Measurements from ENCODE around the gene PRR14L.

Gene PRR14L

DNA sequence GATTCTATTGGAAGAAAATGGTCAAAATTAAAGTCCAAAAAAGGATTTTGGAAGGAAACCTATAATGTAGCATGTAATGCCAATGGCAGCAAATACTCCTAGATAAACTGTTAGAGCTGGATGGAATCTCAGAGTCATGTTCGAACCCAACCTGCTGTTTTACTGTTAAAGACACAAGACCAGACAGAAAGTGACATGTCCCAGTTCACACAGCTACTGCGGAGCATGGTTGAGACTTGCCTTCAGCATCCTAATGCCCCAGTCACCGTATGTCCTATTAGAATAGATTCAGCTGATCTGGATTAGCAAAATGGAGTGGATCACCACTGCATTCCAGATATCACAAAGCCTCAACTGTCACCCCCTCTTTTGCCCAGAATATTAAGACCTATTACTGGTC, 102.9 kb downstream of the PRR14L start:
- no peak for DNase-seq (ENCODE audit: low read depth)

DNA sequence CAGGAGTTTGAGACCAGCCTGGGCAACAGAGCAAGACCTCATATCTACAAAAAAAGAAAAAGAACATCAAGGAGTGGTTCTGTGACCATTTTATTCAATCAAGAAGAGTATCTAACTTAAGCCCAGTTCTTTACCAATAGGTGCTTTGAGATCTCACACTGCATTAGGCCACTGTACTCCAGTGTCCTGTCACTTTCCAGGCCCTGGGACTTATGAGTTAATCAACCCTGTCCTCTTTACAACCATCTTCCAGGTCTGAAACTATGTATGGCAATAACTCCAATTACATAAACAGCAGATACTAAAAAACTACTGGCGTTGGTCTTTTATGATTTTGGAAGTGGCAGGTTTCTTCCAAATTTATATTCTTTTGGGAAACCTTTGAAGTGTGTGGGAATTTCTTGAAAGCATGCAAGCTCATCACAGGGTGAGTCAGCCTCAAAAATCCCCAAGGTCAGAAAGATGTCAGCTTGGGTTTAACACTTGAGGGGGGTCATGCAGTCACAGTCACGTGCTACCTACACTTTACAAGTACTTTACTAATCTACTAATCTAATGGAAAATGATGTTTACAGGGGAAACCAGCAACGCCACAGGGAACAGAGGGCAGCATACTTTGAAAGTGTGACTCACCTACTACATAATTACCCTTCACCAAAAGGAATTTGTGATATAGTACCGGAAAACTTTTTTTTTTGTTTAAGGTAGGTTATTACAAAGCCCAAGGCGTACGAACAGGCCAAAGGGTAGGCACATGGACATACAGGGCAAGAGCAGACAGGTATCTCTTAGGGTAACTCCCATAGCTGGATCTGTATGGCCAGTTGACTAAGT, 103.5 kb downstream of the PRR14L start:
- TF ChIP-seq, protein P1, sequence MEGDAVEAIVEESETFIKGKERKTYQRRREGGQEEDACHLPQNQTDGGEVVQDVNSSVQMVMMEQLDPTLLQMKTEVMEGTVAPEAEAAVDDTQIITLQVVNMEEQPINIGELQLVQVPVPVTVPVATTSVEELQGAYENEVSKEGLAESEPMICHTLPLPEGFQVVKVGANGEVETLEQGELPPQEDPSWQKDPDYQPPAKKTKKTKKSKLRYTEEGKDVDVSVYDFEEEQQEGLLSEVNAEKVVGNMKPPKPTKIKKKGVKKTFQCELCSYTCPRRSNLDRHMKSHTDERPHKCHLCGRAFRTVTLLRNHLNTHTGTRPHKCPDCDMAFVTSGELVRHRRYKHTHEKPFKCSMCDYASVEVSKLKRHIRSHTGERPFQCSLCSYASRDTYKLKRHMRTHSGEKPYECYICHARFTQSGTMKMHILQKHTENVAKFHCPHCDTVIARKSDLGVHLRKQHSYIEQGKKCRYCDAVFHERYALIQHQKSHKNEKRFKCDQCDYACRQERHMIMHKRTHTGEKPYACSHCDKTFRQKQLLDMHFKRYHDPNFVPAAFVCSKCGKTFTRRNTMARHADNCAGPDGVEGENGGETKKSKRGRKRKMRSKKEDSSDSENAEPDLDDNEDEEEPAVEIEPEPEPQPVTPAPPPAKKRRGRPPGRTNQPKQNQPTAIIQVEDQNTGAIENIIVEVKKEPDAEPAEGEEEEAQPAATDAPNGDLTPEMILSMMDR (IDR thresholded peaks at IDR 0.05; ENCODE audit: control insufficient read depth, insufficient read depth, low read depth, low read length, missing control alignments): no peak
- no peak overlapping the region for H3K4me3 ChIP-seq (ENCODE audit: control insufficient read depth, low read depth, low read length)
- DNase-seq (ENCODE audit: low read depth): peak; percentile 99

More for the DNA sequence above, 102.9 kb downstream of the PRR14L start:
- TF ChIP-seq, protein P1 (IDR thresholded peaks at IDR 0.05; ENCODE audit: control insufficient read depth, insufficient read depth, low read depth, low read length, missing control alignments): no peak
- H3K4me3 ChIP-seq (ENCODE audit: control insufficient read depth, low read depth, low read length): no peak overlapping the region

DNA sequence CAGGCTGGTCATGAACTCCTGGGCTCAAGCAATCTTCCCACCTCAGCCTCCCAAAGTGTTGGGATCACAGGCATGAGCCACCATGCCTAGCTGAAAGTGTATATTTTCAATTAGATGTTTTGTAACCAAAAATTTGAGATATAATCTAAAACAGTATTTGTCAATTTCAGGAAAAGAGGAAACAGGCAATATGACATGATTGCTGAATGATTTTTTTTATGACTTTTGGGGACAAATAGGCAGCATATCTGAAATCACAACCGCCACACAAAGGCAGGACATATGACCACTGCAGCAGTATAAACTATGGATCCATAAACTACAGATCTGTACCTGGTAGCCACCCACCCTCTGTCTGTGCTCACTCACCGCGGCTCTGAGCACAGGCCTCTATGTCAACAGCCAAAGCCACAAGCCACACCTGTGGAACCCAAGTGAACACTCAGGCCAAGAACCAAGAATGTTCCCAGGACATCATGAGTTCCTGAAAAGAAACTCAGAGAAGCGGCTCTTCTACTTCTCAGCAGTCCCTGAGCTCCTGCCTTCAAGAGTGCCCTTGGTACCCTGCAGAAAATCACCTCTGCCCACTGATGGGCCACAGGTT, 110.4 kb downstream of the PRR14L start:
- TF ChIP-seq, protein P1 (IDR thresholded peaks at IDR 0.05; ENCODE audit: control insufficient read depth, insufficient read depth, low read depth, low read length, missing control alignments): no peak
- no peak overlapping the region for H3K4me3 ChIP-seq (ENCODE audit: control insufficient read depth, low read depth, low read length)
- no peak for DNase-seq (ENCODE audit: low read depth)

DNA sequence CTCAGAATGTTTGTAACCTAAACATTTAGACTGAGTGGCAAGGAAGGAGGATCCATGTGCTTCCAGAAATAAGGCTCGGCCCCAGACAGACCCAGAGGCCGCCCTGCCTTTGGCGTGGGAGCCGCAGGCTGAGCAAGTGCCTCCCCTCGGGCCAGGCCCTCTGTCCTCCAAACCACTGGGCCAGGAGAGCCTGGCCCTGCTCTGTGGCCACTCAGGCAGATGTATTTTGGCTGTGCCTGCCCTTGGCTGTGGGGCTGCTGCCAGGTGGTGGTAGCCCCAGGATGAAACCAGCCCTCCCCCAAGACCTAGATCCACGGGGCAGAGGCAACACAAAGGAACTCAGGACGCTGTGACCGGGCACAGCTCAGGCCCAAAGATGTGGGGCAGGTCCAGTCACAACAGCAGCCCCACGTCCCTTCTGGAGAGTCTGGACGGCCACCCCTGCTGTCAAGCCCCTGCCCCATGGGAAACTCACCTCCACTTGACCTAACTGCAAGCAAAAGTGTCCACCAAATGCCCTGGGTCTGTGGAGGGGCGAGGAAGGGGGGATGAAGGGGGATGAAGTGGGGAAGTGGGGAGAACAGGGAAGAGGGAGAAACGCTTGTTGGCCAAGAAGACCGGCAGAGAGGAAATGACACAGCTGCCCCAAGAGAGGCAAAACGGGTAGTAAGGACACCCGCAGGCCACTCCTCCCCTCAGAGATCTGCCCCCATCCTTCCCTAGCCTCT, 111.9 kb downstream of the PRR14L start:
- TF ChIP-seq, protein P1 (IDR thresholded peaks at IDR 0.05; ENCODE audit: control insufficient read depth, insufficient read depth, low read depth, low read length, missing control alignments): no peak
- no peak overlapping the region for H3K4me3 ChIP-seq (ENCODE audit: control insufficient read depth, low read depth, low read length)
- no peak for DNase-seq (ENCODE audit: low read depth)

DNA sequence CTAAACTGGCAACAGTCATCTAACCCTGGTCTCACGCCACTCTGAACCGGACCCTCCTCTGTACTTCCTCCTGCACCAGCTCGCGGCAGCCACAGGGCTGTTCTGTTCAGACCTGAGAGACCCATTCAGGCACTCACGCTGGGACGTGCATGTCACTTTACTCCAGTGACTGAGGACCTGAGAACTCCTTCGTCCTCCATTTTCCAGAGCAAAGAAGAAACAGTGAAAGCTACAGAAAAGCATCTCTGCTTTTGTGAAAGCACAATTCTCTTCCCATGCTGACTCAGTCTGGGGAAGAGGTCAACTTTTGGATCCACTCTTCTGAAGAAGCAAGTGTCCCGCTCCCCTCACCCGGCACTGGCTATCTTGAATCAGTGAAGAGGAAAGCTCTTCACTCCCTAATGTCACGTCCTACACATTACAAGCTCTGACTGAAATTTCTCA, 112.5 kb downstream of the PRR14L start:
- no peak for DNase-seq (ENCODE audit: low read depth)
- H3K4me3 ChIP-seq (ENCODE audit: control insufficient read depth, low read depth, low read length): no peak overlapping the region
- TF ChIP-seq, protein P1 (IDR thresholded peaks at IDR 0.05; ENCODE audit: control insufficient read depth, insufficient read depth, low read depth, low read length, missing control alignments): no peak

DNA sequence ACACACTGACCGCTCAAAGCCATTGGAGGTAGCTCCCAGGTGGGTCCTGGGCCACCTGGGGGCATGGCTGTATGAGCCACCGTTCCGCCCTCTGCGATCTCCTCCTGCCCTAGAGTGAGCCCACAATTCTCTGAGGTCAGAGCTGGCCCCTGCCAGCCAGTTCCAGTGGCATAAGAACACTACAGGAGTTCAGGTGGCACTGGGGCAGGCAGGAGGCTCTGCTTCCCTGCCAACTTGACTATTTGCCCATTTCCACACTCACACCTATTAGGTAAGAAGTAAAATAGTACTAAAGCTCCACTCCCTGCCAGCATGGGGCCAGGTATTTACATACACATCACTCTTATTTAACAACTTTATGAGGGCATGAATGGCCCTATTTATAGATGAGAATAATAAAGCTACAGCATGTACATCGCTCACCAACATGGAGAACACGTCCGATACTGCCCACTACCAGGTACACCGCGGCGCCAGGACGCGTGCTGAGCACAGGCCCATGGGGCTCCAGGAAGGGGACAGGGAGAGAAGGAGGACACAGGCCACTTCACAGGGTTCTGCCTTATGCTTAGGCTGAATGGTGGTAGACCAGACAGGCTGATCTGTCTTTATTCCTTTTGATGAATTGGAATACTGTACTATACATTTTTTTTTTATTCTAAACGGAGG, 114.2 kb downstream of the PRR14L start:
- H3K4me3 ChIP-seq (ENCODE audit: control insufficient read depth, low read depth, low read length): no peak overlapping the region
- TF ChIP-seq, protein P1 (IDR thresholded peaks at IDR 0.05; ENCODE audit: control insufficient read depth, insufficient read depth, low read depth, low read length, missing control alignments): no peak
- no peak for DNase-seq (ENCODE audit: low read depth)

All from AG09309 (cell line).